ENCODE data around the gene POU6F2. TPM values are rescaled to one million over a fixed set of nuclear protein-coding genes. Genes with fewer than 3 reads are reported as not detected.

Gene POU6F2
- total RNA-seq, 1 experiment from 2014 or later: not detected

DNA sequence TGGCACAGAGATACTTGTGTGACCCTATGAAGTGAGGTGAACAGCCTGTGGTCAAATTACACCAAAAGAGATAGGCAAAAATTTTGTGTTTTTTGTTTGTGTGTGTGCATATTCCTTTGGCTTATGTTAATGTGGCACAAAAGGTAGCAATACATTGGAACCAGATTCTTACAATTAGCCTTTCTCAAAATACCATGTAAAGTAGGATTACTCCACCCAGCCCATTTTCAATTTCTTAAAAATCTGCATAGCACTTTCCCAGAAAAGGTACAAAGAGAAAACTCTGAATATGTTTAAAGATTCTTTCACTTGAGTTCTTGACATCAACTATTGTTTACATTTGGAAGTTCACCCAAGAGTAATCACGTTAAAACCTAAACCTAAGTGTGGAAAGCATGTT lies 431.2 kb downstream of the POU6F2 start:
- Histone ChIP-seq H3K4me2 (ENCODE audit: low read length) (no peak overlapping the region), H4K20me1 (ENCODE audit: low read length) (no peaks in the 10 kb centered on the region), H3K9ac (ENCODE audit: low read length) (no peak overlapping the region), H3K36me3 (ENCODE audit: low read depth, low read length) (no peaks in the 10 kb centered on the region), H3K27ac (ENCODE audit: low read length) (no peak overlapping the region), H3K9me2 (replicated peaks; ENCODE audit: low read length) (no peaks in the 10 kb centered on the region), H2AFZ (ENCODE audit: low read length) (no peak overlapping the region), H3K9me3 (ENCODE audit: low read length) (no peaks in the 10 kb centered on the region), H3K4me1 (ENCODE audit: insufficient read depth, low read length) (peaks cover 2% of the 10 kb centered on the region; the same call in 1 of the 2 replicates), H3K79me2 (ENCODE audit: low read length) (no peaks in the 10 kb centered on the region), H3F3A (ENCODE audit: low read length, unreplicated experiment) (no peaks in the 10 kb centered on the region), H3K27me3 (ENCODE audit: low read length) (peaks cover 63% of the 10 kb centered on the region), H3K4me3 (ENCODE audit: low read length) (no peak overlapping the region)
- no peak for ATAC-seq
- CTCF ChIA-PET: no interaction called here
- no TSS peak for BruUV-seq (replicated peaks)
- TF ChIP-seq EZH2phosphoT487 (IDR thresholded peaks at IDR 0.05; ENCODE audit: borderline replicate concordance, low read length) (no peak), EZH2 (IDR thresholded peaks at IDR 0.05; ENCODE audit: low read length, unreplicated experiment) (no peak)
- TF ChIP-seq, protein P1, sequence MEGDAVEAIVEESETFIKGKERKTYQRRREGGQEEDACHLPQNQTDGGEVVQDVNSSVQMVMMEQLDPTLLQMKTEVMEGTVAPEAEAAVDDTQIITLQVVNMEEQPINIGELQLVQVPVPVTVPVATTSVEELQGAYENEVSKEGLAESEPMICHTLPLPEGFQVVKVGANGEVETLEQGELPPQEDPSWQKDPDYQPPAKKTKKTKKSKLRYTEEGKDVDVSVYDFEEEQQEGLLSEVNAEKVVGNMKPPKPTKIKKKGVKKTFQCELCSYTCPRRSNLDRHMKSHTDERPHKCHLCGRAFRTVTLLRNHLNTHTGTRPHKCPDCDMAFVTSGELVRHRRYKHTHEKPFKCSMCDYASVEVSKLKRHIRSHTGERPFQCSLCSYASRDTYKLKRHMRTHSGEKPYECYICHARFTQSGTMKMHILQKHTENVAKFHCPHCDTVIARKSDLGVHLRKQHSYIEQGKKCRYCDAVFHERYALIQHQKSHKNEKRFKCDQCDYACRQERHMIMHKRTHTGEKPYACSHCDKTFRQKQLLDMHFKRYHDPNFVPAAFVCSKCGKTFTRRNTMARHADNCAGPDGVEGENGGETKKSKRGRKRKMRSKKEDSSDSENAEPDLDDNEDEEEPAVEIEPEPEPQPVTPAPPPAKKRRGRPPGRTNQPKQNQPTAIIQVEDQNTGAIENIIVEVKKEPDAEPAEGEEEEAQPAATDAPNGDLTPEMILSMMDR (conservative IDR thresholded peaks at IDR 0.05; ENCODE audit: low read depth, low read length): no peak
- intact Hi-C loops (cut with micrococcal nuclease): no loop called here
- DNase-seq: no peak
- POLR2A ChIA-PET (ENCODE audit: unreplicated experiment): no interaction called here

DNA sequence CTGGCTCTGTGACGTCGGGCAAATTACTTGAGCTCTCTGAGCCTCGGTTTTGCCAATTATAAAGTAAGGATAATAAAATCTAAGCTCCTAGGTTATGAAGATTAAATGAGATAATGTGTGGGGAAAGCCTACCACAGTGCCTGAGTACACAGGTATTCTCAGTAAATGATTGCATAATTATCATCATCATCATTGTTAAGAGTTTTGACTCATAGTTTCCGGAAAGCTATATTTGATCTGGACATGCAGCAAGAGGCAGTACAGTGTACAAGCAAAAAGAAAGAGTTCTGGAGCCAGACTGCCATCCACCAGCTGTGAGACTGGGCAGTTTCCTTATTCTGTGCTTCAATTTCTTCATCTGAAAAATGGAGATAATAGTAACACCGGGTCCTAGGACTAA lies 432.9 kb downstream of the POU6F2 start:
- TF ChIP-seq, protein P1 (conservative IDR thresholded peaks at IDR 0.05; ENCODE audit: low read depth, low read length): no peak
- TF ChIP-seq EZH2 (IDR thresholded peaks at IDR 0.05; ENCODE audit: low read length, unreplicated experiment): no peak
- no peak for TF ChIP-seq EZH2phosphoT487 (IDR thresholded peaks at IDR 0.05; ENCODE audit: borderline replicate concordance, low read length)
- no peaks in the 10 kb centered on the region for H3K79me2 ChIP-seq (ENCODE audit: low read length)
- intact Hi-C loops (cut with micrococcal nuclease): no loop called here
- POLR2A ChIA-PET (ENCODE audit: unreplicated experiment): no interaction called here
- no peaks in the 10 kb centered on the region for H3K9me2 ChIP-seq (replicated peaks; ENCODE audit: low read length)
- no peak overlapping the region for H3K9ac ChIP-seq (ENCODE audit: low read length)
- peaks cover 70% of the 10 kb centered on the region for H3K27me3 ChIP-seq (ENCODE audit: low read length)
- no peak overlapping the region for H3K4me3 ChIP-seq (ENCODE audit: low read length)
- CTCF ChIA-PET: no interaction called here
- H3K9me3 ChIP-seq (ENCODE audit: low read length): no peaks in the 10 kb centered on the region
- no peaks in the 10 kb centered on the region for H3F3A ChIP-seq (ENCODE audit: low read length, unreplicated experiment)
- H3K36me3 ChIP-seq (ENCODE audit: low read depth, low read length): no peaks in the 10 kb centered on the region
- H3K4me2 ChIP-seq (ENCODE audit: low read length): no peak overlapping the region
- H4K20me1 ChIP-seq (ENCODE audit: low read length): no peaks in the 10 kb centered on the region
- ATAC-seq (no peak), DNase-seq (no peak)
- H2AFZ ChIP-seq (ENCODE audit: low read length): no peak overlapping the region
- no TSS peak for BruUV-seq (replicated peaks)
- H3K4me1 ChIP-seq (ENCODE audit: insufficient read depth, low read length): peaks cover 6% of the 10 kb centered on the region; the same call in 1 of the 2 replicates
- no peak overlapping the region for H3K27ac ChIP-seq (ENCODE audit: low read length)

- BruUV-seq (replicated peaks): no TSS peak
- H3F3A ChIP-seq (ENCODE audit: low read length, unreplicated experiment): no peaks in the 10 kb centered on the region
- POLR2A ChIA-PET (ENCODE audit: unreplicated experiment): no interaction called here
- peak overlapping the region; percentile 81 for H2AFZ ChIP-seq (ENCODE audit: low read length)
- H3K4me1 ChIP-seq (ENCODE audit: insufficient read depth, low read length): peaks cover 6% of the 10 kb centered on the region; the same call in 1 of the 2 replicates
- H3K79me2 ChIP-seq (ENCODE audit: low read length): no peaks in the 10 kb centered on the region
- CTCF ChIA-PET: interaction anchor here (0.7 kb wide), 1 partner anchor 1078 kb away, joined by 3 read pairs; no protein-coding TSS in a partner anchor
- no peaks in the 10 kb centered on the region for H3K36me3 ChIP-seq (ENCODE audit: low read depth, low read length)
- peak overlapping the region; percentile 68 for H3K4me3 ChIP-seq (ENCODE audit: low read length)
- intact Hi-C loops (cut with micrococcal nuclease): no loop called here
- peak; percentile 22; the same call in 1 of the 2 replicates for ATAC-seq
- H3K9me2 ChIP-seq (replicated peaks; ENCODE audit: low read length): no peaks in the 10 kb centered on the region
- no peak for TF ChIP-seq EZH2 (IDR thresholded peaks at IDR 0.05; ENCODE audit: low read length, unreplicated experiment)
- TF ChIP-seq EZH2phosphoT487 (IDR thresholded peaks at IDR 0.05; ENCODE audit: borderline replicate concordance, low read length): no peak
- TF ChIP-seq, protein P1 (conservative IDR thresholded peaks at IDR 0.05; ENCODE audit: low read depth, low read length): no peak
- no peaks in the 10 kb centered on the region for H3K9me3 ChIP-seq (ENCODE audit: low read length)
- no peak for DNase-seq
- no peak overlapping the region for H3K9ac ChIP-seq (ENCODE audit: low read length)
- no peaks in the 10 kb centered on the region for H4K20me1 ChIP-seq (ENCODE audit: low read length)
- H3K27me3 ChIP-seq (ENCODE audit: low read length): peaks cover 58% of the 10 kb centered on the region
- H3K27ac ChIP-seq (ENCODE audit: low read length): no peak overlapping the region
- peak overlapping the region; percentile 93 for H3K4me2 ChIP-seq (ENCODE audit: low read length)
These were observed 436.0 kb downstream of the POU6F2 start for GRCh38 chr7:39413636-39414223.

Data from PC-3 (cell line).